Measurements from ENCODE around the gene TASP1.
A peak's percentile ranks its signal among the peaks of the same experiment; 100 is the strongest.
"Not testable (repeated sequence)": the region's sequence is repeated elsewhere in the genome, so short reads cannot be mapped to it uniquely, and the experiment has no call there.

The TASP1 gene

GRCh38 chr20:13648291-13649228 is 9.8 kb upstream of the TASP1 start:
- no peak for DNase-seq

GRCh38 chr20:13644010-13644409 is 5.3 kb upstream of the TASP1 start:
- DNase-seq = no peak

GRCh38 chr20:13639150-13639497 is 392 bp upstream of the TASP1 start:
- peak in 1 of 2 experiments; percentile 53 for DNase-seq

GRCh38 chr20:13638162-13638495 is 603 bp downstream of the TASP1 start:
- peak in 1 of 2 experiments; percentile 46 for DNase-seq

GRCh38 chr20:13632431-13632830 is 6.3 kb downstream of the TASP1 start:
- DNase-seq = no peak

GRCh38 chr20:13627525-13627924 is 11.2 kb downstream of the TASP1 start:
- DNase-seq = not testable (repeated sequence)

- no peak for DNase-seq
Observed at GRCh38 chr20:13626724-13627123, 12.0 kb downstream of the TASP1 start.

- DNase-seq = no peak
Observed at GRCh38 chr20:13625304-13625979, 13.3 kb downstream of the TASP1 start.

- DNase-seq = not testable (repeated sequence)
Observed at GRCh38 chr20:13619415-13619814, 19.3 kb downstream of the TASP1 start.

- not testable (repeated sequence) for DNase-seq
Observed at GRCh38 chr20:13618456-13618855, 20.3 kb downstream of the TASP1 start.

- DNase-seq = not testable (repeated sequence)
Observed at GRCh38 chr20:13617585-13617984, 21.1 kb downstream of the TASP1 start.

GRCh38 chr20:13616713-13617112 is 22.0 kb downstream of the TASP1 start:
- not testable (repeated sequence) for DNase-seq

- DNase-seq = no peak
Observed at GRCh38 chr20:13613917-13614316, 24.8 kb downstream of the TASP1 start.

GRCh38 chr20:13611611-13612125 is 27.1 kb downstream of the TASP1 start:
- DNase-seq = no peak

- peak in 1 of 2 experiments; percentile 14 for DNase-seq
Observed at GRCh38 chr20:13610184-13610583, 28.5 kb downstream of the TASP1 start.

- no peak for DNase-seq
Observed at GRCh38 chr20:13608066-13608465, 30.7 kb downstream of the TASP1 start.

- DNase-seq = not testable (repeated sequence)
Observed at GRCh38 chr20:13593423-13593822, 45.3 kb downstream of the TASP1 start.

- no peak for DNase-seq
Observed at GRCh38 chr20:13588049-13588448, 50.7 kb downstream of the TASP1 start.

GRCh38 chr20:13587370-13587769 is 51.4 kb downstream of the TASP1 start:
- no peak for DNase-seq

GRCh38 chr20:13586133-13586532 is 52.6 kb downstream of the TASP1 start:
- DNase-seq = no peak

- no peak for DNase-seq
Observed at GRCh38 chr20:13581451-13581850, 57.3 kb downstream of the TASP1 start.

GRCh38 chr20:13580707-13581106 is 58.0 kb downstream of the TASP1 start:
- no peak for DNase-seq

- DNase-seq = no peak
Observed at GRCh38 chr20:13574071-13574470, 64.7 kb downstream of the TASP1 start.

GRCh38 chr20:13571662-13572061 is 67.1 kb downstream of the TASP1 start:
- DNase-seq = no peak
